ENCODE results near the gene FRAS1. TPM values are rescaled to one million over a fixed set of nuclear protein-coding genes. Genes with fewer than 3 reads are reported as not detected.

The FRAS1 gene
- total RNA-seq, 1 donor from 2014 or later, result not detected

- POLR2A ChIA-PET, result no interaction called here
Measured at GRCh38 chr4:78560296-78560963, 503.3 kb downstream of the FRAS1 start.

DNA sequence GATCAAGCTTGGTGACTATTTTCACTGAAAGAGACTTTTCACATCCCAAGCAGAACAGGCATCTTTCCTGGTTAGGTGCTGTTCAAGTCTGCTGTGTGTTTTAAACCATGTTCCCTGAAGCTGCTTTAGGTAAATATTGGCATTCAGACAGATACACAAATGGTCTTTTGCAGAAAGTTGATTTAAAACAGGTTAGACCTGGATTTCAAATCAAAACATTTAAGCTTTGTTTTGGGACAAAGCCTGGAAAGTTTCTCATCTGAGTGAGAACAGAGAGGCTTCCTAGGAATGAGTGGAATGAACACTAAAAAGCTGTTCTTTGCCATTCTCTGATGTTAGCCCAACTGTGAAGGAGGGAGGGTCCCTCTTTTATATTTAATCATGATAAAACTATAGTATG, 504.6 kb downstream of the FRAS1 start:
- Mint-ChIP-seq H3K4me1 (no peaks in the 10 kb centered on the region), H3K9me3 (no peaks in the 10 kb centered on the region), H3K27ac (no peak overlapping the region), H3K4me3 (no peak overlapping the region), H3K27me3 (peaks cover 7% of the 10 kb centered on the region), H3K36me3 (ENCODE audit: low read depth) (no peaks in the 10 kb centered on the region)
- ATAC-seq (ENCODE audit: low read depth) (no peak), DNase-seq (no peak)
- ChIA-PET POLR2A (no interaction called here), CTCF (interaction anchor here (0.7 kb wide), 1 partner anchor 229 kb away, joined by 3 read pairs; no protein-coding TSS in a partner anchor)
- intact Hi-C loops (cut with micrococcal nuclease), result no loop called here
- TF ChIP-seq, protein P1, sequence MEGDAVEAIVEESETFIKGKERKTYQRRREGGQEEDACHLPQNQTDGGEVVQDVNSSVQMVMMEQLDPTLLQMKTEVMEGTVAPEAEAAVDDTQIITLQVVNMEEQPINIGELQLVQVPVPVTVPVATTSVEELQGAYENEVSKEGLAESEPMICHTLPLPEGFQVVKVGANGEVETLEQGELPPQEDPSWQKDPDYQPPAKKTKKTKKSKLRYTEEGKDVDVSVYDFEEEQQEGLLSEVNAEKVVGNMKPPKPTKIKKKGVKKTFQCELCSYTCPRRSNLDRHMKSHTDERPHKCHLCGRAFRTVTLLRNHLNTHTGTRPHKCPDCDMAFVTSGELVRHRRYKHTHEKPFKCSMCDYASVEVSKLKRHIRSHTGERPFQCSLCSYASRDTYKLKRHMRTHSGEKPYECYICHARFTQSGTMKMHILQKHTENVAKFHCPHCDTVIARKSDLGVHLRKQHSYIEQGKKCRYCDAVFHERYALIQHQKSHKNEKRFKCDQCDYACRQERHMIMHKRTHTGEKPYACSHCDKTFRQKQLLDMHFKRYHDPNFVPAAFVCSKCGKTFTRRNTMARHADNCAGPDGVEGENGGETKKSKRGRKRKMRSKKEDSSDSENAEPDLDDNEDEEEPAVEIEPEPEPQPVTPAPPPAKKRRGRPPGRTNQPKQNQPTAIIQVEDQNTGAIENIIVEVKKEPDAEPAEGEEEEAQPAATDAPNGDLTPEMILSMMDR (IDR thresholded peaks at IDR 0.05), result no peak

More at GRCh38 chr4:78560296-78560963, 503.3 kb downstream of the FRAS1 start:
- TF ChIP-seq, protein P1 (IDR thresholded peaks at IDR 0.05), result no peak
- DNase-seq (no peak), ATAC-seq (ENCODE audit: low read depth) (no peak)
- Mint-ChIP-seq H3K4me3 (no peak overlapping the region), H3K27me3 (peaks cover 7% of the 10 kb centered on the region), H3K4me1 (no peaks in the 10 kb centered on the region), H3K36me3 (ENCODE audit: low read depth) (no peaks in the 10 kb centered on the region), H3K9me3 (no peaks in the 10 kb centered on the region), H3K27ac (no peak overlapping the region)
- CTCF ChIA-PET, result no interaction called here
- intact Hi-C loops (cut with micrococcal nuclease), result no loop called here

DNA sequence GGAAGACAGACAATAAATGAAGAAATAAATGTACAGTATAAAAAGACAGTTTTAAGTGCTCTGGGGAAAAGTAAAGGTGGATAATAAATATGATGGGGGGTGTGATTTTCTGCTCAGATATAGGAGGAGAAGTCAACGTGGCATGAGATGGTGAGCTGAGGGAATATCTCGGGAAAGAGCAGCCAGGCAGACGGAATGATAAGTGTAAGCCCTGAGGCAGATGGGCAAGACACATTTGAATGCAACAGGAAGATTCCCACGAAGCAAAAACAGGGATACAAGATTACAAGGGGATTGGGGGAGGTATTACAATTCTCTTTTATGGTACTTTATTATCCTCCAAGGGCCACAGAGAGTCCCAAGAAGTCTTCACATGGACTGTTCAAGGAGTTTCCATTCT, 505.6 kb downstream of the FRAS1 start:
- no peak overlapping the region for H3K4me3 Mint-ChIP-seq
- no peaks in the 10 kb centered on the region for H3K9me3 Mint-ChIP-seq
- TF ChIP-seq, protein P1 (IDR thresholded peaks at IDR 0.05), result no peak
- H3K4me1 Mint-ChIP-seq, result no peaks in the 10 kb centered on the region
- H3K27ac Mint-ChIP-seq, result no peak overlapping the region
- H3K36me3 Mint-ChIP-seq (ENCODE audit: low read depth), result no peaks in the 10 kb centered on the region
- intact Hi-C loops (cut with micrococcal nuclease), result no loop called here
- POLR2A ChIA-PET, result no interaction called here
- DNase-seq (no peak), ATAC-seq (ENCODE audit: low read depth) (no peak)
- peaks cover 7% of the 10 kb centered on the region for H3K27me3 Mint-ChIP-seq
- CTCF ChIA-PET, result no interaction called here

- H3K27me3 Mint-ChIP-seq, result peaks cover 7% of the 10 kb centered on the region
- intact Hi-C loops (cut with micrococcal nuclease), result no loop called here
- no peak overlapping the region for H3K27ac Mint-ChIP-seq
- no peaks in the 10 kb centered on the region for H3K9me3 Mint-ChIP-seq
- ChIA-PET CTCF (no interaction called here), POLR2A (no interaction called here)
- no peaks in the 10 kb centered on the region for H3K36me3 Mint-ChIP-seq (ENCODE audit: low read depth)
- H3K4me1 Mint-ChIP-seq, result no peaks in the 10 kb centered on the region
- ATAC-seq (ENCODE audit: low read depth) (no peak), DNase-seq (no peak)
- TF ChIP-seq, protein P1 (IDR thresholded peaks at IDR 0.05), result no peak
- H3K4me3 Mint-ChIP-seq, result no peak overlapping the region
Measured at GRCh38 chr4:78565971-78566372, 508.8 kb downstream of the FRAS1 start.

DNA sequence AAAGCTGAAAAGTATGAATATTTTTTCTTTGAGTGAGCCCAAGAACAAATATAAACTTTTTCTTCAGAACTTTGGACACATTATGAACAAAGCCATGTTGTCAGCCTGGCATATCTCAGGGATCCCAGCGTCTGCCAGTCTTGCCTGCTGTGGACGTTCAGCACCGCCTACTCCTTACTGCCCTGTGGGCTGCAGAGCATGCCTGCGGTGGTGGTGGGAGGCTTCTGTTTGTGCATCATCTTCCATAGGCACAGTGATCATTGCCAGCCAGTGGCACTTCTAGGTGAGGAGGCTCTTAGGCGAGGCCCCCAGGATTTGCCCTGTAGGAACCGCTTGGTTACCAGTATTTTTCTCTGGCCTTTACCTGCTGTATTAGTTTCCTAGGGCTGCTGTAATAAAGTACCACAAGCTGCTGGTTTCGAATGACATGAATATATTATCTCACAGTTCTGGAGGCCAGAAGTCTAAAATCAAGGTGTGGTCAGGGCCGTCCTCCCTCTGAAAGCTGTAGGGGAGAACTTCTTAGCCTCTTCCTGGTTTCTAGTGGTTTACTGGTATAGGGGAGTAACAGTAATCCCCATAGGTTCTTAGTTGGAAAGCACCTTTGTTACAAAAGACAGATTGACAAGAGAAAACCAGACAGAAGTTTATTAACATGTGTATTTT, 509.8 kb downstream of the FRAS1 start:
- Mint-ChIP-seq H3K9me3 (no peaks in the 10 kb centered on the region), H3K4me3 (no peak overlapping the region), H3K27me3 (peaks cover 7% of the 10 kb centered on the region), H3K27ac (no peak overlapping the region), H3K36me3 (ENCODE audit: low read depth) (no peaks in the 10 kb centered on the region), H3K4me1 (no peaks in the 10 kb centered on the region)
- TF ChIP-seq, protein P1 (IDR thresholded peaks at IDR 0.05), result no peak
- POLR2A ChIA-PET, result no interaction called here
- no peak for DNase-seq
- intact Hi-C loops (cut with micrococcal nuclease), result no loop called here
- CTCF ChIA-PET, result no interaction called here
- ATAC-seq (ENCODE audit: low read depth), result no peak

Measured in activated B cell treated with CpG ODN at 0.5 μM for 24 hours (primary cell).